Measurements from ENCODE around the gene MSANTD4. TPM values are rescaled to one million over a fixed set of nuclear protein-coding genes. Genes with fewer than 3 reads are reported as not detected.

MSANTD4 gene
- total and polyA plus RNA-seq, 2 donors (not counting 1 experiment from before 2014, with no cell fraction given) = 2.4 to 20.0 TPM

GRCh38 chr11:106001304-106002012 is 20.6 kb downstream of the MSANTD4 start:
- Histone ChIP-seq H4K20me1 (ENCODE audit: control insufficient read depth, insufficient read depth, low read length, poor library complexity, severe bottlenecking) (no peaks in the 10 kb centered on the region), H2AFZ (ENCODE audit: insufficient read depth, low read depth, low read length, poor library complexity, severe bottlenecking) (no peak overlapping the region), H3K4me1 (ENCODE audit: control insufficient read depth in 2 of 2, insufficient read depth in 2 of 2, low read length in 2 of 2) (no peaks in the 10 kb centered on the region), H3K79me2 (ENCODE audit: control insufficient read depth, insufficient read depth, low read length) (no peaks in the 10 kb centered on the region), H3K36me3 (replicated peaks in 1 of 2; ENCODE audit: control extremely low read depth in 1 of 2, control insufficient read depth in 1 of 2, extremely low read depth in 1 of 2, insufficient read depth in 2 of 2, low read length in 1 of 2) (peaks cover 0 to 11% of the 10 kb centered on the region in 2 experiments), H3K4me2 (replicated peaks; ENCODE audit: low read depth, low read length, poor library complexity, severe bottlenecking) (no peak overlapping the region), H3K9me3 (ENCODE audit: control extremely low read depth in 1 of 3, control insufficient read depth in 2 of 3, insufficient read depth in 1 of 3, low read length in 2 of 3) (peaks cover 1 to 9% (median 4%) of the 10 kb centered on the region in 3 donors), H3K4me3 (ENCODE audit: control extremely low read depth in 1 of 5, extremely low read depth in 1 of 5, insufficient read depth in 1 of 5, low read depth in 2 of 5, low read length in 4 of 5) (no peak overlapping the region), H3K27ac (ENCODE audit: low read length in 2 of 2) (no peak overlapping the region), H3K27me3 (replicated peaks in 1 of 4; ENCODE audit: control extremely low read depth in 1 of 4, control insufficient read depth in 3 of 4, insufficient read depth in 4 of 4, low read length in 3 of 4) (no peaks in the 10 kb centered on the region), H3K9ac (ENCODE audit: low read length) (no peak overlapping the region)
- Mint-ChIP-seq H3K9me3 (ENCODE audit: insufficient read depth) (peaks cover 7% of the 10 kb centered on the region), H3K4me1 (peaks cover 5% of the 10 kb centered on the region), H3K4me3 (no peak overlapping the region), H3K27me3 (no peaks in the 10 kb centered on the region), H3K27ac (no peak overlapping the region)
- 81% methylated on average over 2 of the region's 4 CpGs for WGBS (ENCODE audit: insufficient coverage)
- ATAC-seq (ENCODE audit: low read depth) (no peak), DNase-seq (no peak)
- POLR2A ChIA-PET = no interaction called here
- intact Hi-C loops (cut with micrococcal nuclease) = no loop called here
- CTCF ChIA-PET = no interaction called here
- TF ChIP-seq CTCF (IDR thresholded peaks at IDR 0.05) (no peak), EZH2 (IDR thresholded peaks at IDR 0.05; ENCODE audit: borderline replicate concordance, insufficient read depth, low read depth, low read length, poor library complexity, severe bottlenecking) (no peak)

- Histone ChIP-seq H3K79me2 (ENCODE audit: control insufficient read depth, insufficient read depth, low read length) (no peaks in the 10 kb centered on the region), H3K9me3 (ENCODE audit: control extremely low read depth in 1 of 3, control insufficient read depth in 2 of 3, insufficient read depth in 1 of 3, low read length in 2 of 3) (peaks cover 0 to 2% (median 0%) of the 10 kb centered on the region in 3 donors), H3K27me3 (replicated peaks in 1 of 4; ENCODE audit: control extremely low read depth in 1 of 4, control insufficient read depth in 3 of 4, insufficient read depth in 4 of 4, low read length in 3 of 4) (no peaks in the 10 kb centered on the region), H3K4me3 (ENCODE audit: control extremely low read depth in 1 of 5, extremely low read depth in 1 of 5, insufficient read depth in 1 of 5, low read depth in 2 of 5, low read length in 4 of 5) (no peak overlapping the region), H2AFZ (ENCODE audit: insufficient read depth, low read depth, low read length, poor library complexity, severe bottlenecking) (no peak overlapping the region), H4K20me1 (ENCODE audit: control insufficient read depth, insufficient read depth, low read length, poor library complexity, severe bottlenecking) (no peaks in the 10 kb centered on the region), H3K4me1 (ENCODE audit: control insufficient read depth in 2 of 2, insufficient read depth in 2 of 2, low read length in 2 of 2) (no peaks in the 10 kb centered on the region), H3K9ac (ENCODE audit: low read length) (no peak overlapping the region), H3K36me3 (replicated peaks in 1 of 2; ENCODE audit: control extremely low read depth in 1 of 2, control insufficient read depth in 1 of 2, extremely low read depth in 1 of 2, insufficient read depth in 2 of 2, low read length in 1 of 2) (peaks cover 0 to 17% of the 10 kb centered on the region in 2 experiments), H3K4me2 (replicated peaks; ENCODE audit: low read depth, low read length, poor library complexity, severe bottlenecking) (no peak overlapping the region), H3K27ac (ENCODE audit: low read length in 2 of 2) (no peak overlapping the region)
- H3K9me3 Mint-ChIP-seq (ENCODE audit: insufficient read depth) = peaks cover 3% of the 10 kb centered on the region
- no peaks in the 10 kb centered on the region for H3K27me3 Mint-ChIP-seq
- H3K4me1 Mint-ChIP-seq = no peaks in the 10 kb centered on the region
- TF ChIP-seq EZH2 (IDR thresholded peaks at IDR 0.05; ENCODE audit: borderline replicate concordance, insufficient read depth, low read depth, low read length, poor library complexity, severe bottlenecking) (no peak), CTCF (IDR thresholded peaks at IDR 0.05) (no peak)
- ChIA-PET CTCF (no interaction called here), POLR2A (no interaction called here)
- no peak for ATAC-seq (ENCODE audit: low read depth)
- no peak for DNase-seq
- no peak overlapping the region for H3K4me3 Mint-ChIP-seq
- WGBS (ENCODE audit: insufficient coverage) = 100% methylated on average over 2 of the region's 4 CpGs
- H3K27ac Mint-ChIP-seq = no peak overlapping the region
- intact Hi-C loops (cut with micrococcal nuclease) = no loop called here
Measured at GRCh38 chr11:105991888-105992287, 30.2 kb downstream of the MSANTD4 start.

Data from B cell (primary cell).